ENCODE measurements around the gene ARAF. TPM values are rescaled to one million over a fixed set of nuclear protein-coding genes. Genes with fewer than 3 reads are reported as not detected.
A peak's percentile ranks its signal among the peaks of the same experiment; 100 is the strongest.

The ARAF gene
- total and polyA plus RNA-seq, 8 donors: 32.9 to 78.7 (median 43.1) TPM

DNA sequence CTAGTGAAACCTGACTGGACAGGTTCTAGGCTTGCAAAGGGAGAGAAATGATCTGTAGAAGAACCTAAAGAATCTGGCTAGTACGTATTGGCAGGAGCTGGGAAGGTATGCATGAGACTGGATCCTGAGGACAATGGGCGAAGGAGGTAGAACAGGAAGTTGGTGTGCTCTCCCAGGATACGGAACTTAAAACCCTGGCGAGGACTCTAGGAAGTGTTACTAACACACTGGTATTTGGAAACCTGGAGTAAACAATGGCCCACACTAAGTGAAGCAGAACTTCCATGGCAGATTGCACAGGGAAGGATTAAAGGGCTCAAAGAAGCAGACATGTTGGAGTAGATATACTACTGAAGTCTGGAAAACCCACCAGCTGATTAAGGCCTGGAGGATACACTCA, 49.5 kb downstream of the ARAF start:
- H3K9me3 ChIP-seq: no peaks in the 10 kb centered on the region
- H3K4me1 ChIP-seq: no peaks in the 10 kb centered on the region
- ATAC-seq (no peak), DNase-seq (no peak), FAIRE-seq (no peak)
- WGBS, 2 donors: 80 to 87% methylated on average over 4 of the region's 4 CpGs
- H3K27ac ChIP-seq: no peak overlapping the region
- no peaks in the 10 kb centered on the region for H3K27me3 ChIP-seq
- TF ChIP-seq, protein P1, sequence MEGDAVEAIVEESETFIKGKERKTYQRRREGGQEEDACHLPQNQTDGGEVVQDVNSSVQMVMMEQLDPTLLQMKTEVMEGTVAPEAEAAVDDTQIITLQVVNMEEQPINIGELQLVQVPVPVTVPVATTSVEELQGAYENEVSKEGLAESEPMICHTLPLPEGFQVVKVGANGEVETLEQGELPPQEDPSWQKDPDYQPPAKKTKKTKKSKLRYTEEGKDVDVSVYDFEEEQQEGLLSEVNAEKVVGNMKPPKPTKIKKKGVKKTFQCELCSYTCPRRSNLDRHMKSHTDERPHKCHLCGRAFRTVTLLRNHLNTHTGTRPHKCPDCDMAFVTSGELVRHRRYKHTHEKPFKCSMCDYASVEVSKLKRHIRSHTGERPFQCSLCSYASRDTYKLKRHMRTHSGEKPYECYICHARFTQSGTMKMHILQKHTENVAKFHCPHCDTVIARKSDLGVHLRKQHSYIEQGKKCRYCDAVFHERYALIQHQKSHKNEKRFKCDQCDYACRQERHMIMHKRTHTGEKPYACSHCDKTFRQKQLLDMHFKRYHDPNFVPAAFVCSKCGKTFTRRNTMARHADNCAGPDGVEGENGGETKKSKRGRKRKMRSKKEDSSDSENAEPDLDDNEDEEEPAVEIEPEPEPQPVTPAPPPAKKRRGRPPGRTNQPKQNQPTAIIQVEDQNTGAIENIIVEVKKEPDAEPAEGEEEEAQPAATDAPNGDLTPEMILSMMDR (IDR thresholded peaks at IDR 0.05): no peak
- intact Hi-C loops (cut with DNase I): no loop called here
- H3K36me3 ChIP-seq: no peaks in the 10 kb centered on the region
- no peak overlapping the region for H3K4me3 ChIP-seq

DNA sequence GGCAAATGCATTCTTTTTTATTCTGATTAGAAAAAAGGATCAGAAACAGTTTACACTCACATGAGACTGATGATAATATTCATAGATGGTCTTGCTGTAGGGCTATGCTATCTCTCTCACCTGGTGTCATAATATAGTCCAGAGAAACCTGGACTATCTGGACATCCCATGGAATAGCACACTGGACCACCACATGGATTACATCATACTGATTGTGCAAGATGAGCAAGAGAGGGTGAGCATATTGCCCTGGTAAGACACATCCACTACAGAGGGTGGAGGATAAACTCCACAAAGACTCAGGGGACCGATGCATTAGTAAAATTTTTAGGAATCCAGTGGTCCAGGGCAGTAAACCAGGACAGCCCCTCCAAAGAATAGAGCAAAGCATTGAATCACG, 50.5 kb downstream of the ARAF start:
- H3K4me3 ChIP-seq: no peak overlapping the region
- ATAC-seq: no peak
- no peaks in the 10 kb centered on the region for H3K27me3 ChIP-seq
- H3K36me3 ChIP-seq: no peaks in the 10 kb centered on the region
- H3K9me3 ChIP-seq: no peaks in the 10 kb centered on the region
- H3K4me1 ChIP-seq: no peaks in the 10 kb centered on the region
- DNase-seq: no peak
- H3K27ac ChIP-seq: no peak overlapping the region
- no peak for FAIRE-seq
- intact Hi-C loops (cut with DNase I): no loop called here
- TF ChIP-seq, protein P1 (IDR thresholded peaks at IDR 0.05): no peak
- 71 to 78% methylated on average over 2 of the region's 2 CpGs for WGBS, 2 donors

DNA sequence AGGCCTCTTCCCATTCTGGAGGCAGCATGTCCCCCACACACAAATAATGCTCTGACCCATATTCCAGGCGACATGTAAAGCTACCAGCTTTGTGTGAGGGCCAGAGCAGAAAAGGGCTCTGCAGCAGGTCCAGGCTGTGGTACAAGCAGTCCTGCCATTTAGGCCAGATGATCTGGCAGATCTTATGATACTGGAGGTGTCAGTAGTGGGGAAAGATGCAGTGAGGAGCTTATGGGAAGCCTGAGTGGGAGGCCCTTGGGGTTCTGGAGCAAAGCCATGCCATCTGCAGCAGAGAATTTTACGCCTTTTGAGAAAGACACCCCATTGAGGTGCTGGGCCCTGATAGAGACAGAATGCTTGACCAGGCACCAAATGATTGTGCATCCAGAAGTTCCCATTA, 50.9 kb downstream of the ARAF start:
- H3K36me3 ChIP-seq: no peaks in the 10 kb centered on the region
- no peak for FAIRE-seq
- no peak for DNase-seq
- WGBS, 2 donors: 60 to 86% methylated on average over 2 of the region's 2 CpGs
- intact Hi-C loops (cut with DNase I): no loop called here
- no peaks in the 10 kb centered on the region for H3K9me3 ChIP-seq
- TF ChIP-seq, protein P1 (IDR thresholded peaks at IDR 0.05): no peak
- no peaks in the 10 kb centered on the region for H3K4me1 ChIP-seq
- H3K4me3 ChIP-seq: no peak overlapping the region
- no peak overlapping the region for H3K27ac ChIP-seq
- no peaks in the 10 kb centered on the region for H3K27me3 ChIP-seq
- no peak for ATAC-seq

DNA sequence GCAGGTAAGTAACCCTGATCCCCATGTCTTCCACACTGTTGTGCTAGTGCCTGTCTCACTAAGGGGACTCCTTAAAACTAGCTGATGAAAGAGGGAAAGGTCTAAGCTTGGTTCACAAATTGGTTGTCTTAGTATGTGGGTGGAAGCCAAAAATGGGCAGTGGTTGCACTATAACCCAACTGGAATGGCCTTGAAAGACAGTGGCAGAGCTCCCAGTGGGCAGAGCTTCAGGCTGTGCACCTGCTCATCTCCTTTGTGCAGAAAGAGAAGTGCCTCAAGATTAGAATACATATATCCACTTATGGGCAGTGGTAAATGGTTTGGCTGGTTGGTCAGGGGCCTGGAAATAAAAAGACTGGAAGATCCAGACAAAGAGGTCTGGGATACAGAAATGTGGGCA, 51.4 kb downstream of the ARAF start:
- ATAC-seq (no peak), FAIRE-seq (no peak)
- H3K36me3 ChIP-seq: no peaks in the 10 kb centered on the region

DNA sequence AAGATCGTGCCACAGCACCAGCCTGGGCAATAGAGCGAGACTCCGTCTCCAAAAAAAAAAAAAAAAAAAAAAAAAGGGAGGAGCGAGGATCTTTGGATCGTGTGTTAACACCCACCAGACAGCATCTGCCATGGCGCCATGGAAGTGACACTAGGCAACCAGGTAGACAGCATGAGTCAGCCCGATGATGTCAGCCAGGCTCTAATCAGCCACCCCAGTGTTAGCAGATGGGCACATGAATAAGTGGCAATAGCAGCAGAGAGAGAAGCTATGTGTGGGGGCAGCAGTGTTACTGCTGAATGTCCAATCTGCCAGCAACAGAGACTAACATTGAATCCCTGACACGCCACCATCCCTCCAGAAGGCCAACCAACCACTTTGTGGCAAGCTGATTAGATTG, 52.1 kb downstream of the ARAF start:
- Histone ChIP-seq H3K4me1 (no peaks in the 10 kb centered on the region), H3K4me3 (no peak overlapping the region), H3K9me3 (no peaks in the 10 kb centered on the region), H3K27ac (no peak overlapping the region), H3K27me3 (no peaks in the 10 kb centered on the region), H3K36me3 (no peaks in the 10 kb centered on the region)
- intact Hi-C loops (cut with DNase I): no loop called here
- DNase-seq (no peak), FAIRE-seq (no peak), ATAC-seq (peak in 1 of 4 donors; percentile 47)
- WGBS, 2 donors: 81 to 82% methylated on average over 8 of the region's 8 CpGs
- TF ChIP-seq, protein P1 (IDR thresholded peaks at IDR 0.05): no peak

More for the DNA sequence above, 51.4 kb downstream of the ARAF start:
- Histone ChIP-seq H3K27me3 (no peaks in the 10 kb centered on the region), H3K27ac (no peak overlapping the region), H3K9me3 (no peaks in the 10 kb centered on the region), H3K4me1 (no peaks in the 10 kb centered on the region), H3K4me3 (no peak overlapping the region)
- intact Hi-C loops (cut with DNase I): no loop called here
- TF ChIP-seq, protein P1 (IDR thresholded peaks at IDR 0.05): no peak
- DNase-seq: no peak
